ENCODE data around the gene AGAP3.

DNA sequence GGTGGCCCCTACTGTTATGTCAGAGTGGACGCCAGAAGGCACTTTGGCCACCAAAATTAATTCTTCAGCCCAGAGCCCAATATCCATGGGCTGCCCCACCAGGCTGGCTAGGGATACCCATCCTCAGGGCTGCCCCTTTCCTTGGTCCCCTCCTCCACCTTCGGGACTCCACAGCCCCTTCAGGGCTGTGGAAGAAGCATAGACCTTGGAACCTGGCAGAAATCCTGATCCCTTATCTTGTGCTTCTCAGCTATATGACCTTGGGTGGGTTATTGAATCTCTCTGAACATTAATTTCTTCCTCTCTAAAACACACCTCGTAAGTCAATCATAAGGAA is 2.5 kb upstream of the AGAP3 start:
- TF ChIP-seq CTCF (IDR thresholded peaks at IDR 0.05) = no peak
- TF ChIP-seq EZH2 (IDR thresholded peaks at IDR 0.05; ENCODE audit: borderline replicate concordance, insufficient read depth, low read depth, low read length, poor library complexity, severe bottlenecking) = no peak
